LNCaP clone FGC (cell line): ENCODE results near the gene NPIPB8.
"Not testable (repeated sequence)": the region's sequence is repeated elsewhere in the genome, so short reads cannot be mapped to it uniquely, and the experiment has no call there.

Experiments used
- DNase-seq: peaks from one replicate; pipeline ENCODE4 v3.0.0-alpha.2; 2011; ENCODE audit warnings: low read depth
- H3K4me3 ChIP-seq: 2 replicates; pipeline ENCODE4 v1.5.1; 2011; ENCODE audit warnings: mild to moderate bottlenecking, low read depth, low read length, control low read depth

The NPIPB8 gene

DNA sequence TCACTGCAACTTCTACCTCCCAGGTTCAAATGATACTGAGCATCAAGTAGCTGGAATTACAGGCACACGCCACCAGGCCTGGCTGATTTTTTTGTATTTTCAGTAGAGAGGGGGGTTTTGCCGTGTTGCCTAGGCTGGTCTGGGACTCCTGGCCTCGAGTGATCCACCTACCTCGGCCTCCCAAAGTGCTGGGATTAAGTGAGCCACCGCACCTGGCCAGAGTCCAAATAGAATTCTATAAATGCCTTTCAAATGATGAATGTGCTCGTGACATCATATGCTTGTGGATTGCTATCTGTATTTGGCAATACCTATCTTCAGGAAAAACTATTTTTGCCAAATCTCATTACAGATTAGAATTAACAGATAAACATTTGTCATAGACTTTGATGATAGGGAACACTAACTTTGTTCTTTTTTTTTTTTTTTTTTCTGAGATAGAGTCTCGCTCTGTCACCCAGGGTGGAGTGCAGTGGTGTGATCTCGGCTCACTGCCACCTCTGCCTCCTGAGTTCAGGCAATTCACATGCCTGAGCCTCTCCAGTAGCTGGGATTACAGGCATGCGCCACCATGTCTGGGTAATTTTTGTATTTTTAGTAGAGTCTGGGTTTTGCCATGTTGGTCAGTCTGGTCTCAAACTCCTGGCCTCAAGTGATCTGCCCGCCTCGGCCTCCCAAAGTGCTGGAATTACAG, 55.5 kb downstream of the NPIPB8 start:
- not testable (repeated sequence) for DNase-seq

DNA sequence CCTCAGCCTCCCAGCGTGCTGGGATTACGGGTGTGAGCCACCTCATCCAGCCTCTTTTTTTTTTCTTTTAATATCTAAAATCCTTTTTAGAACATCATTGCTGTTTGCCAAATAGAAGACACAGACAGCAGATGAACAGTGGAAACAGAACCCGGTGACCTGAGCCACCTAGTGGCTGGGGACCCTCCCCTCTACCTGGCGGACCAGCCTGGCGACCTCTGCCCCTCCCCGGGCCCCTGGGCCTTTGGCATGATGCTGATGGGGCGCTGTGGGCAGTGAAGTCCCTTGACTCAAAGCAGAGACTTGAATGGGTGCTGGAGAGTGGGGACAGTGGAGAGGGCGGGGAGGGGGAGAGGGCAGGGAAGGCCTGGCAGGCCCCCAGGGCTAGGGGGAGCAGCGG, 61.9 kb downstream of the NPIPB8 start:
- not testable (repeated sequence) for DNase-seq, H3K4me3 ChIP-seq

More for the DNA sequence above, 55.5 kb downstream of the NPIPB8 start:
- H3K4me3 ChIP-seq = not testable (repeated sequence)

DNA sequence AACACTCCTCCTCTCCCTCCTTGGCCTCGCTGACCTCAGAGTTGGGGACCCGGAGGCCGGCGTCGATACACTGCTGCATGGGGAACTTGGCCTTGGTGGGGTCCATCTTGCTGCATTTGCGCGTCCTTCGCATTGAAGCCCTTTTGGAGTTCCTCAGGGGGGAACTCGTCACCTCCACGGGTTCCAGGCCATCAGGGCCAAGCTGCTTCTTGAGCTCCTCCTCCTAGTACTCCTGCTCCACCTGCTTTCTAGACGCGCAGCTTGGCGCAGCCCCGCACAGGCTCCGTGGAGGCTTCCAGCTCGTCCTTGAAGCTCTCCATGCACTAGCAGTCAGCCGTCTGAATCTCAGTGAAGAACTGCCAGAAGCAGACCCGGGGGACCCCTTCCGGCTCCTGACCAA, 62.5 kb downstream of the NPIPB8 start:
- not testable (repeated sequence) for DNase-seq, H3K4me3 ChIP-seq

GRCh38 chr16:28701384-28701783, 63.5 kb downstream of the NPIPB8 start:
- H3K4me3 ChIP-seq, DNase-seq: not testable (repeated sequence)

GRCh38 chr16:28704246-28704645, 66.4 kb downstream of the NPIPB8 start:
- H3K4me3 ChIP-seq, DNase-seq: not testable (repeated sequence)
